HFF-Myc (cell line): ENCODE results near the gene ITM2C.
A peak's percentile ranks its signal among the peaks of the same experiment; 100 is the strongest.

Experiments used
- DNase-seq: peaks from one replicate; pipeline ENCODE4 v3.0.0-alpha.2; 2011; ENCODE audit warnings: low read depth; ENCODE audit errors: extremely low read depth
- H3K4me3 ChIP-seq: replicated peaks from 2 replicates; pipeline ENCODE4 v1.5.1; 2011; ENCODE audit warnings: low read depth, mild to moderate bottlenecking, control low read depth, low read length
- CTCF ChIP-seq: IDR thresholded peaks from 2 replicates; pipeline ENCODE4 v1.5.1; 2012; ENCODE audit warnings: mild to moderate bottlenecking, low read depth, low read length, control low read depth; ENCODE audit errors: missing control alignments

The ITM2C gene

GRCh38 chr2:230829959-230830358 lies 34.8 kb upstream of the ITM2C start:
- TF ChIP-seq CTCF: no peak

GRCh38 chr2:230830428-230830827 lies 34.3 kb upstream of the ITM2C start:
- no peak for DNase-seq
- no peak overlapping the region for H3K4me3 ChIP-seq
- no peak for TF ChIP-seq CTCF

More at GRCh38 chr2:230829959-230830358, 34.8 kb upstream of the ITM2C start:
- H3K4me3 ChIP-seq: no peak overlapping the region
- DNase-seq: no peak

- DNase-seq: no peak
- H3K4me3 ChIP-seq: no peak overlapping the region
- TF ChIP-seq CTCF: no peak
Measured at GRCh38 chr2:230840301-230840700, 24.4 kb upstream of the ITM2C start.

GRCh38 chr2:230842473-230842872 lies 22.3 kb upstream of the ITM2C start:
- TF ChIP-seq CTCF: no peak
- DNase-seq: no peak
- H3K4me3 ChIP-seq: no peak overlapping the region

- no peak for DNase-seq
- no peak overlapping the region for H3K4me3 ChIP-seq
- TF ChIP-seq CTCF: no peak
Measured at GRCh38 chr2:230843132-230843531, 21.6 kb upstream of the ITM2C start.

GRCh38 chr2:230846360-230846759 lies 18.4 kb upstream of the ITM2C start:
- no peak overlapping the region for H3K4me3 ChIP-seq
- no peak for TF ChIP-seq CTCF
- DNase-seq: no peak

- H3K4me3 ChIP-seq: no peak overlapping the region
- peak; percentile 68 for TF ChIP-seq CTCF
- DNase-seq: peak; percentile 11
Measured at GRCh38 chr2:230847883-230848388, 16.8 kb upstream of the ITM2C start.
